ENCODE measurements around the gene NRG2.

Gene NRG2

GRCh38 chr5:139967353-139967752 is 75.7 kb downstream of the NRG2 start:
- DNase-seq (ENCODE audit: low read depth), result no peak

- no peak for DNase-seq (ENCODE audit: low read depth)
Measured at GRCh38 chr5:139966856-139967255, 76.2 kb downstream of the NRG2 start.

- DNase-seq (ENCODE audit: low read depth), result no peak
Measured at GRCh38 chr5:139964994-139965565, 78.0 kb downstream of the NRG2 start.

GRCh38 chr5:139964266-139964993 is 78.7 kb downstream of the NRG2 start:
- DNase-seq (ENCODE audit: low read depth), result no peak

GRCh38 chr5:139962445-139962844 is 80.7 kb downstream of the NRG2 start:
- no peak for DNase-seq (ENCODE audit: low read depth)

GRCh38 chr5:139961435-139962157 is 81.5 kb downstream of the NRG2 start:
- DNase-seq (ENCODE audit: low read depth), result no peak

GRCh38 chr5:139960723-139961383 is 82.2 kb downstream of the NRG2 start:
- no peak for DNase-seq (ENCODE audit: low read depth)

GRCh38 chr5:139958432-139959148 is 84.5 kb downstream of the NRG2 start:
- DNase-seq (ENCODE audit: low read depth), result no peak

- DNase-seq (ENCODE audit: low read depth), result no peak
Measured at GRCh38 chr5:139956342-139956741, 86.8 kb downstream of the NRG2 start.

GRCh38 chr5:139955616-139956273 is 87.4 kb downstream of the NRG2 start:
- DNase-seq (ENCODE audit: low read depth), result no peak

- DNase-seq (ENCODE audit: low read depth), result no peak
Measured at GRCh38 chr5:139955053-139955605, 88.0 kb downstream of the NRG2 start.

- DNase-seq (ENCODE audit: low read depth), result no peak
Measured at GRCh38 chr5:139954462-139954861, 88.6 kb downstream of the NRG2 start.

GRCh38 chr5:139954022-139954421 is 89.1 kb downstream of the NRG2 start:
- no peak for DNase-seq (ENCODE audit: low read depth)

- no peak for DNase-seq (ENCODE audit: low read depth)
Measured at GRCh38 chr5:139952574-139952973, 90.5 kb downstream of the NRG2 start.

- DNase-seq (ENCODE audit: low read depth), result no peak
Measured at GRCh38 chr5:139951983-139952382, 91.1 kb downstream of the NRG2 start.

GRCh38 chr5:139951296-139951924 is 91.7 kb downstream of the NRG2 start:
- DNase-seq (ENCODE audit: low read depth), result no peak

- DNase-seq (ENCODE audit: low read depth), result no peak
Measured at GRCh38 chr5:139950436-139950835, 92.7 kb downstream of the NRG2 start.

GRCh38 chr5:139949710-139950109 is 93.4 kb downstream of the NRG2 start:
- no peak for DNase-seq (ENCODE audit: low read depth)

- no peak for DNase-seq (ENCODE audit: low read depth)
Measured at GRCh38 chr5:139947727-139948126, 95.4 kb downstream of the NRG2 start.

GRCh38 chr5:139946440-139946839 is 96.7 kb downstream of the NRG2 start:
- DNase-seq (ENCODE audit: low read depth), result no peak

- no peak for DNase-seq (ENCODE audit: low read depth)
Measured at GRCh38 chr5:139946006-139946405, 97.1 kb downstream of the NRG2 start.

Data from stimulated activated CD8-positive, alpha-beta memory T cell treated with anti-CD3 and anti-CD28 coated beads, Interleukin-7, amount 100 ng/mL, for 24 hours (primary cell).